Cardiac septum (tissue), 1 donor: ENCODE data around the gene PCSK7. TPM values are rescaled to one million over a fixed set of nuclear protein-coding genes. Genes with fewer than 3 reads are reported as not detected.

Source experiments
- DNase-seq: peaks from one replicate; pipeline ENCODE4 v3.0.0-alpha.2; 2020; ENCODE audit warnings: low spot score
- intact Hi-C: fragments of 100-400 bp; cut with DNase I; formaldehyde crosslinking; loops from one replicate; pipeline ENCODE4 v1.14.0; 2022
- total RNA-seq: library from RNA; stranded (reverse); fragmentation: NEBNext Ultra II Directional; extraction: Animal tissue kit (Norgen Biotek cat#: 25700); gene quantifications from one replicate; pipeline ENCODE4 v1.2.1, GENCODE V29; 2021
- donor health status: DM: no; HTN: no; CAD: no.

The PCSK7 gene
- total RNA-seq, 1 donor from 2014 or later, result 45.5 TPM

GRCh38 chr11:117175104-117175503 is 56.8 kb downstream of the PCSK7 start:
- no peak for DNase-seq
- intact Hi-C loops, result no loop called here

DNA sequence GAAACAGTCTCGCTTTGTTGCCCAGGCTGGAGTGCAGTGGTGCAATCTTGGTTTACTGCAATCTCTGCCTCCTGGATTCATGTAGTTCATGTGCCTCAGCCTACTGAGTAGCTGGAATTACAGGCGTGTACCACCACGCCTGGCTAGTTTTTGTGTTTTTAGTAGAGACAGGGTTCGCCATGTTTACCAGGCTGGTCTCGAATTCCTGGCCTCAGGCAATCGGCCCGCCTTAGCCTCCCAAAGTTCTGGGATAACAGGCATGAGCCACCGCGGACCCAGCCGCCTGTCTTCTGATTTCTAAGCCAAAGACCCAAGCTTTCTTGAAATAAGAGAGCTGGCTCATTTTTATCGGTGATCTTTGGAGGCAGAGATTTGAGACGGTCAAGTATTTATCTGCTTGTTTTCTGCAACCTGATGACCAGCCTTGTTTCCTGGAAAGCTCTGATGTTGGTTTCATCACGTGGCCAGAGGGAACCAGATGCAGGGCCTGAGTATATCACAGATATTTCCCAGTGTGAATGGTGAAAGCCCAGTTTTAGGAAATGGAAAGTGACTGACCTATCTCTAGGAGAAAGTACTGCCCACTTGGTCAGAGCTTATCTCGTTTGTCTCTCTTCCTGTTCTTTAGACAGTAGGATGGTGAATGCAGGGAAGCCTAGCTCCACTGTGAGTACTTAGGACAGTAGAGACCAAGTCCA is 59.0 kb downstream of the PCSK7 start:
- intact Hi-C loops, result no loop called here
- no peak for DNase-seq

DNA sequence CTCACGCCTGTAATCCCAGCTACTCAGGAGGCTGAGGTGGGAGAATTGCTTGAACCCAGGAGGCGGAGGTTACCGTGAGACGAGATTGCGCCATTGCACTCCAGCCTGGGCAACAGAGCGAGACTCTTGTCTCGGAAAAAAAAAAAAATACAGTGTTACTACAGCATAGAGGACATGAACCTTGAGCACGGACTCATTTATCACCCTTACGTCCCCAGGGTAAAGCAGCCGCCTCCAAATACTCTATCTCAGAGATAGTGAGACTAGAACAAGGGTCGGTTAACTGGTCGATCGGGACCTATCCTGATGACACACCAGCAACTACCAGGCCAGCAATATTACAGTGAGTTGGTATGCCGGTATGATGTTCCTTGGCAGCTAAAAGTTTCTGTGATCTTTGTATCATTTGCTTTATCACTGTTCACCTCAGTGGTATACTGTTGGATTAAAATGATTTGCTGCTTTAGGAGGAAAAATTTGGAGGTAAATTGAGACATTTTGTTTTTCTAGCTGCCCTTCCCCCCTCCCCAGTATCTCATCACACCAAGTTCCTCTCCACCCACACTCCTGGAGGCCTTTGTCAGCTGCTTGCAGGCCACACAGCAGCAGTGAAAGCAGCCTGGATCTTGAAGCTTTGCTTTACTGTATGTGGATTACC is 60.3 kb downstream of the PCSK7 start:
- intact Hi-C loops, result no loop called here
- DNase-seq, result no peak

GRCh38 chr11:117171007-117171403 is 60.9 kb downstream of the PCSK7 start:
- DNase-seq, result no peak
- intact Hi-C loops, result no loop called here

DNA sequence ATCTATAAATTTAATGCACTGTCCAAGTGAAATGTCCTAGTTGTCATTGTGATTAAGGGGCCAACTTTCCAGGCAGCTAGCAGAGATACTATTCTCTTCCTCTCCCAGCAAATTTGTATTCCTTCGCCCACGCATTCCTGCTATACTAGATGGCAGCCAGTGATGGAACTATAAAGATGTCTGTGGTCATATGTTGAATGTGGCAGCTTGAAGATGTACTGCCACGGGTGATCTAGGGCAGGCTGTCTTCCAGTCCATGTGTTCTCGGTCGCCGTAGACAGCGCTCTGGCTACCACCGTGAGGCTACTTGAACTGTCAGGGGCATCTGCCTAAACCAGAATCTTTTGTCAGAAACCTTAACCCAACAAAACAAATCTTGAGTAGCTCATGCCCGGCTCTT is 61.7 kb downstream of the PCSK7 start:
- no peak for DNase-seq
- intact Hi-C loops, result no loop called here

- intact Hi-C loops, result no loop called here
- no peak for DNase-seq
Observed at GRCh38 chr11:117169736-117170135, 62.1 kb downstream of the PCSK7 start.

GRCh38 chr11:117166491-117166890 is 65.4 kb downstream of the PCSK7 start:
- no peak for DNase-seq
- intact Hi-C loops, result no loop called here

- intact Hi-C loops, result no loop called here
- DNase-seq, result no peak
Observed at GRCh38 chr11:117160826-117161225, 71.0 kb downstream of the PCSK7 start.

DNA sequence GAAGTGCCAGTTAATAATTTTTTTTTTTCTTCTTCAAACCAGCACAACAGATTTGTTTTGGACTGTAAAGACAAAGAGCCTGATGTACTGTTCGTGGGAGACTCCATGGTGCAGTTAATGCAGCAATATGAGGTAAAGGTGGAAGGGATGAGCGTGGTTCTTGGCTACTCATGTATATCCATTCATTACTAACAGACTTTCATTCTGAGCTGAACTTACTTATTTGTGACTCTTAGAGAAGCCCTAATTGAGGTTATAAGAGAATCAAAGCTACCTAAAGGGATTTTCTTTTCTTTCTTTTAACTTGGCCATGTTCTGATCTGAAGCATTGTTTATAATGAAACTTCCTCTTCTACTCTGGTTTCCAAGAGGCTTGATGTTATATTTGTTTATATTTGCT is 72.0 kb downstream of the PCSK7 start:
- DNase-seq, result no peak
- intact Hi-C loops, result no loop called here

- intact Hi-C loops, result no loop called here
- no peak for DNase-seq
Observed at GRCh38 chr11:117157507-117157906, 74.4 kb downstream of the PCSK7 start.

DNA sequence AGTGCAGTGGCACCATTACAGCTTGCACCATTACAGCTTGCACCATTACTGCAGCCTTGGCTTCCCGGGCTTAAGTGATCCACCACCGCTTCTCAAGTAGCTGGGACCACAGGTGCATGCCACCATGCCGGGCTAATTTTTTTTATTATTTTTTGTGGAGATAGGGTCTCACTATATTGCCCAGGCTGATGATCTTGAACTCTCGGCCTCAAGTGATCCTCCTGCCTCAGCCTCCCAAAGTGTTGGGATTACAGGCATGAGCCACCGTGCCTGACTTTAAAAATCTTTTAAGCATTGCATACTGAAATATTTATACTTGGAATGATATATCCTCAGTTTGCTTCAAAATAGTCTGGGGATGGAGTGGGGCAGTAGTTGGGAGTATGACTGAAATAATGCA is 77.4 kb downstream of the PCSK7 start:
- intact Hi-C loops, result no loop called here
- no peak for DNase-seq

Other genes starting within 250 kb of the PCSK7 start
- 47.4 TPM for gene SIK3, start 133.6 kb downstream of the PCSK7 start, total RNA-seq
- gene PAFAH1B2, start 87.8 kb downstream of the PCSK7 start, total RNA-seq, result 68.9 TPM
- gene SIDT2, start 53.3 kb downstream of the PCSK7 start, total RNA-seq, result 25.3 TPM
- 317 TPM for gene TAGLN, start 32.7 kb downstream of the PCSK7 start, total RNA-seq
- gene RNF214, start 598 bp upstream of the PCSK7 start, total RNA-seq, result 27.6 TPM
- 9.2 TPM for gene BACE1-AS, start 59.3 kb upstream of the PCSK7 start, total RNA-seq
- gene BACE1, start 84.2 kb upstream of the PCSK7 start, total RNA-seq, result 15.7 TPM
- 9.9 TPM for gene CEP164, start 95.8 kb upstream of the PCSK7 start, total RNA-seq